ENCODE measurements around the gene ATG9B. TPM values are rescaled to one million over a fixed set of nuclear protein-coding genes. Genes with fewer than 3 reads are reported as not detected.

Gene ATG9B
- total and polyA plus RNA-seq, 4 donors = 0.78 to 2.8 (median 1.5) TPM

DNA sequence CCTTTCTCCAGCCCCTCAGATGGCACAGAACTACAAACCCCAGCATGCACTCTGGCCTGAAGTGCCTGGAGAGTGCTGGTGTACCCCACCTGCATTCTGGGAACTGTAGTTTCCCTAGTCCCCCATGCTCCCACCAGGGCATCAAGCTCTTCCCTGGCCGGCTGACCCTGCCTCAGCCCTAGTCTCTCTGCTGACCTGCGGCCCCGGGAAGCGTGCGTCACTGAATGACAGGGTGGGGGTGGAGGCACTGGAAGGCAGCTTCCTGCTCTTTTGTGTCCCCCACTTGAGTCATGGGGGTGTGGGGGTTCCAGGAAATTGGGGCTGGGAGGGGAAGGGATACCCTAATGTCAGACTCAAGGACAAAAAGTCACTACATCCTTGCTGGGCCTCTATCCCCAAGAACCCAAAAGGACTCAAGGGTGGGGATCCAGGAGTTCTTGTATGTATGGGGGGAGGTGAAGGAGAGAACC, 31.4 kb downstream of the ATG9B start:
- Histone ChIP-seq H3K9me3 (ENCODE audit: control insufficient read depth in 4 of 4, insufficient read depth in 3 of 4, low read length in 3 of 4) (peaks cover 0 to 12% (median 0%) of the 10 kb centered on the region in 4 donors), H3K27ac (ENCODE audit: low read depth in 1 of 2, low read length in 1 of 2) (peak overlapping the region; percentile 27 to 51), H3K9ac (ENCODE audit: insufficient read depth in 1 of 2, low read length in 2 of 2) (no peak overlapping the region), H3K36me3 (ENCODE audit: control insufficient read depth in 4 of 4, insufficient read depth in 4 of 4, low read length in 4 of 4) (no peaks in the 10 kb centered on the region), H3K4me3 (no peak overlapping the region), H3K4me1 (ENCODE audit: control insufficient read depth in 5 of 5, insufficient read depth in 5 of 5, low read length in 5 of 5) (peaks cover 0 to 51% (median 15%) of the 10 kb centered on the region in 5 donors), H3K27me3 (ENCODE audit: control insufficient read depth in 3 of 3, insufficient read depth in 3 of 3, low read length in 2 of 3) (peaks cover 0 to 4% (median 0%) of the 10 kb centered on the region in 3 donors)
- no peak for TF ChIP-seq CTCF (IDR thresholded peaks at IDR 0.05; ENCODE audit: control extremely low read depth, extremely low read depth)
- ATAC-seq (ENCODE audit: insufficient read depth, low FRiP score) = peak; percentile 43
- 44 to 46% methylated on average over 5 of the region's 5 CpGs for WGBS, 2 donors
- peak; percentile 67 to 79 (median 74) for DNase-seq

DNA sequence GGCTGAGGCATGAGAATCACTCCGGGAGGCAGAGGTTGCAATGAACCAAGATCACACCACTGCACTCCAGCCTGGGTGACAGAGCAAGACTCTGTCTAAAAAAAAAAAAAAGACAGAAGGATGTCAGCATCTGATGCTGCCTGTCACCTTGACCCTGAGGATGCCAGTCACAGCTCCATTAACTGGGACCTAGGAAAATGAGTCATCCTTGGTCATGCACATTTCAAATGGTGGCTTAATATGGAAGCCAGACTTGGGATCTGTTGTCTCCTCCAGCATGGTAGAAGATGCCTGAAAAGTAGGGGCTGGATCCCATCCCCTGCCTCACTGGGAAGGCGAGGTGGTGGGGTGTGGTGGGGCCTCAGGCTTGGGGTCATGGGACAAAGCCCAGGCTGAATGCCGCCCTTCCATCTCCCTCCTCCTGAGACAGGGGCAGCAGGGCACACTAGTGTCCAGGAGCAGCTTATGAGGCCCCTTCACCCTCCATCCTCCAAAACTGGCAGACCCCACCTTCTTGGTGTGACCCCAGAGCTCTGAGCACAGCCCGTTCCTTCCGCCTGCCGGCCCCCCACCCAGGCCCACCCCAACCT, 32.1 kb downstream of the ATG9B start:
- 78 to 86% methylated on average over 6 of the region's 6 CpGs for WGBS, 2 donors
- H3K4me1 ChIP-seq (ENCODE audit: control insufficient read depth in 5 of 5, insufficient read depth in 5 of 5, low read length in 5 of 5) = peaks cover 0 to 45% (median 14%) of the 10 kb centered on the region in 5 donors
- H3K27ac ChIP-seq (ENCODE audit: low read depth in 1 of 2, low read length in 1 of 2) = no peak overlapping the region

GRCh38 chr7:150990416-150991186, 33.7 kb downstream of the ATG9B start, which contains the start of gene NOS3:
Gene NOS3, plus strand, starts transcription at chr7:150991017. Its CDS starts 2,787 bp downstream, at chr7:150993804.
- peak within 1 kb of the TSS in 1 of 2 donors; percentile 20 for H3K27ac ChIP-seq (ENCODE audit: low read depth in 1 of 2, low read length in 1 of 2)
- peaks cover 0 to 39% (median 15%) of the 10 kb centered on the region in 5 donors for H3K4me1 ChIP-seq (ENCODE audit: control insufficient read depth in 5 of 5, insufficient read depth in 5 of 5, low read length in 5 of 5)
- H3K27me3 ChIP-seq (ENCODE audit: control insufficient read depth in 3 of 3, insufficient read depth in 3 of 3, low read length in 2 of 3) = peaks cover 0 to 5% (median 0%) of the 10 kb centered on the region in 3 donors
- no peak for ATAC-seq (ENCODE audit: insufficient read depth, low FRiP score)
- H3K9ac ChIP-seq (ENCODE audit: insufficient read depth in 1 of 2, low read length in 2 of 2) = no peak within 1 kb of the TSS
- no peak within 1 kb of the TSS for H3K4me3 ChIP-seq
- H3K9me3 ChIP-seq (ENCODE audit: control insufficient read depth in 4 of 4, insufficient read depth in 3 of 4, low read length in 3 of 4) = peaks cover 0 to 12% (median 0%) of the 10 kb centered on the region in 4 donors
- TF ChIP-seq CTCF (IDR thresholded peaks at IDR 0.05; ENCODE audit: control extremely low read depth, extremely low read depth) = no peak
- 91 to 93% methylated on average over 12 of the region's 12 CpGs for WGBS, 2 donors
- H3K36me3 ChIP-seq (ENCODE audit: control insufficient read depth in 4 of 4, insufficient read depth in 4 of 4, low read length in 4 of 4) = no peaks in the 10 kb centered on the region
- DNase-seq = no peak

More for the DNA sequence above, 32.1 kb downstream of the ATG9B start:
- no peak overlapping the region for H3K9ac ChIP-seq (ENCODE audit: insufficient read depth in 1 of 2, low read length in 2 of 2)
- TF ChIP-seq CTCF (IDR thresholded peaks at IDR 0.05; ENCODE audit: control extremely low read depth, extremely low read depth) = no peak
- peaks cover 0 to 5% (median 0%) of the 10 kb centered on the region in 3 donors for H3K27me3 ChIP-seq (ENCODE audit: control insufficient read depth in 3 of 3, insufficient read depth in 3 of 3, low read length in 2 of 3)
- no peak for ATAC-seq (ENCODE audit: insufficient read depth, low FRiP score)
- H3K4me3 ChIP-seq = no peak overlapping the region
- no peaks in the 10 kb centered on the region for H3K36me3 ChIP-seq (ENCODE audit: control insufficient read depth in 4 of 4, insufficient read depth in 4 of 4, low read length in 4 of 4)
- H3K9me3 ChIP-seq (ENCODE audit: control insufficient read depth in 4 of 4, insufficient read depth in 3 of 4, low read length in 3 of 4) = peaks cover 0 to 12% (median 0%) of the 10 kb centered on the region in 4 donors
- DNase-seq = no peak
